Measurements from ENCODE around the gene MX2. TPM values are rescaled to one million over a fixed set of nuclear protein-coding genes. Genes with fewer than 3 reads are reported as not detected.
"Not testable (repeated sequence)": the region's sequence is repeated elsewhere in the genome, so short reads cannot be mapped to it uniquely, and the experiment has no call there.

The MX2 gene
- total and polyA plus RNA-seq, 2 donors: 32.0 to 33.0 TPM

DNA sequence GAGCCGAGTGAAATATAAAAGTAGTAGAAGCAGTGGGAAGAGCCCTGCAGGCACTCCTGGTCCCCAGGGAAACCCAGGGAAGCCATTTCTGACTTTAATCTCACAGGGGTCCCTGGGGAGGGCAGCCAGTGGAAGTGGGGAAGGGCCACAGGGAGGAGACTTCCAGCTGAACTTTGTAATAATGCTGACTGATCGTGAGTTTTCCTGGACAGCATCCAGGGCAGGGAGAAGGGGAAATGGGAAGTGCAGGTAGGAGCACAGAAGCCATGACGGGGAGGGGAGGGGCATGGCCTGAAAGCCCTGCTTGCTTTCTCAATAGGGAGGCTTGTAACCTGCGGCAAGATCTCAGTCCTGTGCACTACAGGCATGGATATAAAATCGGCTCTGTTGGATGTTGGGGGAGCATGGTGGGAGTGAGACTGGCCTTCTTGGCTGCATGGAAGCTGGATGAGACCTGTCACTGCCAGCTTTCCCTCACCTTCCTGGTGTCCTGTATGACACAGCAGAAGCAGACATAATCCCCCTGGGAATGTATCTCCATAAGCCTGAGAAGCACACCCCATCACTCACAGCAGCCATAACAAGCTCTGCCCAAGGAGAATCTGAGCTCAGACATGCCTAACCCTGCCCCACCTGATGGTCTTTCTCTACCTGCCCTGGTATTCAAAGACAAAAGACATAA is 49.1 kb downstream of the MX2 start:
- no peaks in the 10 kb centered on the region for H3K4me1 ChIP-seq (ENCODE audit: control insufficient read depth in 2 of 2, insufficient read depth in 2 of 2, low read length in 2 of 2)
- H3K4me3 ChIP-seq (ENCODE audit: low read length in 2 of 2): no peak overlapping the region
- no peaks in the 10 kb centered on the region for H3K27me3 ChIP-seq (ENCODE audit: control insufficient read depth in 2 of 2, insufficient read depth in 1 of 2, low read length in 1 of 2)
- no peak for DNase-seq (ENCODE audit: low read depth in 6 of 9, low spot score in 9 of 9)
- peaks cover 26 to 40% of the 10 kb centered on the region in 2 donors for H3K36me3 ChIP-seq (ENCODE audit: control insufficient read depth in 2 of 2, insufficient read depth in 2 of 2, low read length in 1 of 2)
- WGBS: 95% methylated on average over 5 of the region's 5 CpGs
- H3K9me3 ChIP-seq (ENCODE audit: control insufficient read depth in 2 of 2, insufficient read depth in 1 of 2, low read length in 1 of 2): peaks cover 0 to 7% of the 10 kb centered on the region in 2 donors
- peak overlapping the region in 1 of 2 donors; percentile 9 for H3K27ac ChIP-seq (ENCODE audit: low read depth in 1 of 2, low read length in 1 of 2)

- Histone ChIP-seq H3K4me3 (ENCODE audit: low read length in 2 of 2) (no peak overlapping the region), H3K36me3 (ENCODE audit: control insufficient read depth in 2 of 2, insufficient read depth in 2 of 2, low read length in 1 of 2) (peaks cover 26 to 36% of the 10 kb centered on the region in 2 donors), H3K27ac (ENCODE audit: low read depth in 1 of 2, low read length in 1 of 2) (no peak overlapping the region), H3K9me3 (ENCODE audit: control insufficient read depth in 2 of 2, insufficient read depth in 1 of 2, low read length in 1 of 2) (peaks cover 0 to 7% of the 10 kb centered on the region in 2 donors), H3K27me3 (ENCODE audit: control insufficient read depth in 2 of 2, insufficient read depth in 1 of 2, low read length in 1 of 2) (no peaks in the 10 kb centered on the region), H3K4me1 (ENCODE audit: control insufficient read depth in 2 of 2, insufficient read depth in 2 of 2, low read length in 2 of 2) (no peaks in the 10 kb centered on the region)
- WGBS: 94% methylated on average over 5 of the region's 5 CpGs
- no peak for DNase-seq (ENCODE audit: low read depth in 6 of 9, low spot score in 9 of 9)
Measured at GRCh38 chr21:41411449-41412089, 49.7 kb downstream of the MX2 start.

- not testable (repeated sequence) for DNase-seq (ENCODE audit: low read depth in 6 of 9, low spot score in 9 of 9); H3K36me3 ChIP-seq (ENCODE audit: control insufficient read depth in 2 of 2, insufficient read depth in 2 of 2, low read length in 1 of 2); H3K4me3 ChIP-seq (ENCODE audit: low read length in 2 of 2); H3K27ac ChIP-seq (ENCODE audit: low read depth in 1 of 2, low read length in 1 of 2); H3K4me1 ChIP-seq (ENCODE audit: control insufficient read depth in 2 of 2, insufficient read depth in 2 of 2, low read length in 2 of 2); H3K27me3 ChIP-seq (ENCODE audit: control insufficient read depth in 2 of 2, insufficient read depth in 1 of 2, low read length in 1 of 2); H3K9me3 ChIP-seq (ENCODE audit: control insufficient read depth in 2 of 2, insufficient read depth in 1 of 2, low read length in 1 of 2)
- WGBS: 98% methylated on average over 2 of the region's 2 CpGs
Measured at GRCh38 chr21:41417505-41417904, 55.7 kb downstream of the MX2 start.

DNA sequence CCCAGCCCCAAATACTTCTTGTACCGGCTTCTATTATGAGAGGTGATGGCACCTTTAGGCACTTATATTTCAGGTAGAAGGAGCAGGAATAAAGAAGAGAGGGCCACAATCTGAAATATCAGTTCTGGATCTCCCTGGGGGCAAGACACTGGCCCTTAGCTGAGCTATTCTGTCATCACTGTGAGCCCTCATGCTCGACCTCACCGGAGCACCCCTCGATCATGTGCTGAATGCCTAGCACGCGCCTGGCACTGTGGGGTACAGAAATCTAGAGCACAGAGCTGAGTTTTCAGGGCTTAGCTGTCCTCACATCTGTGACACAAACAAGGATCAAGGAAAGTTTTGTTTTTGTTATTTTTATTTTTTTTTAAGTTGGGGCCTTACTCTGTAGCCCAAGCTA is 56.6 kb downstream of the MX2 start:
- 96% methylated on average over 6 of the region's 6 CpGs for WGBS
- Histone ChIP-seq H3K27me3 (ENCODE audit: control insufficient read depth in 2 of 2, insufficient read depth in 1 of 2, low read length in 1 of 2) (no peaks in the 10 kb centered on the region), H3K4me3 (ENCODE audit: low read length in 2 of 2) (no peak overlapping the region), H3K36me3 (ENCODE audit: control insufficient read depth in 2 of 2, insufficient read depth in 2 of 2, low read length in 1 of 2) (no peaks in the 10 kb centered on the region), H3K27ac (ENCODE audit: low read depth in 1 of 2, low read length in 1 of 2) (no peak overlapping the region), H3K9me3 (ENCODE audit: control insufficient read depth in 2 of 2, insufficient read depth in 1 of 2, low read length in 1 of 2) (no peaks in the 10 kb centered on the region), H3K4me1 (ENCODE audit: control insufficient read depth in 2 of 2, insufficient read depth in 2 of 2, low read length in 2 of 2) (peaks cover 2 to 9% of the 10 kb centered on the region in 2 donors)
- no peak for DNase-seq (ENCODE audit: low read depth in 6 of 9, low spot score in 9 of 9)

GRCh38 chr21:41418956-41419680 is 57.3 kb downstream of the MX2 start:
- Histone ChIP-seq H3K9me3 (ENCODE audit: control insufficient read depth in 2 of 2, insufficient read depth in 1 of 2, low read length in 1 of 2) (no peaks in the 10 kb centered on the region), H3K4me3 (ENCODE audit: low read length in 2 of 2) (no peak overlapping the region), H3K4me1 (ENCODE audit: control insufficient read depth in 2 of 2, insufficient read depth in 2 of 2, low read length in 2 of 2) (peaks cover 2 to 15% of the 10 kb centered on the region in 2 donors), H3K27me3 (ENCODE audit: control insufficient read depth in 2 of 2, insufficient read depth in 1 of 2, low read length in 1 of 2) (no peaks in the 10 kb centered on the region), H3K27ac (ENCODE audit: low read depth in 1 of 2, low read length in 1 of 2) (no peak overlapping the region), H3K36me3 (ENCODE audit: control insufficient read depth in 2 of 2, insufficient read depth in 2 of 2, low read length in 1 of 2) (no peaks in the 10 kb centered on the region)
- DNase-seq (ENCODE audit: low read depth in 6 of 9, low spot score in 9 of 9): no peak
- WGBS: 98% methylated on average over 11 of the region's 11 CpGs

GRCh38 chr21:41419921-41420862 is 58.4 kb downstream of the MX2 start:
- H3K27me3 ChIP-seq (ENCODE audit: control insufficient read depth in 2 of 2, insufficient read depth in 1 of 2, low read length in 1 of 2): no peaks in the 10 kb centered on the region
- H3K4me1 ChIP-seq (ENCODE audit: control insufficient read depth in 2 of 2, insufficient read depth in 2 of 2, low read length in 2 of 2): peaks cover 2 to 20% of the 10 kb centered on the region in 2 donors
- no peaks in the 10 kb centered on the region for H3K36me3 ChIP-seq (ENCODE audit: control insufficient read depth in 2 of 2, insufficient read depth in 2 of 2, low read length in 1 of 2)
- 9% methylated on average over 54 of the region's 54 CpGs for WGBS
- peak overlapping the region; percentile 61 to 78 for H3K4me3 ChIP-seq (ENCODE audit: low read length in 2 of 2)
- DNase-seq (ENCODE audit: low read depth in 6 of 9, low spot score in 9 of 9): peak in 7 of 9 donors; percentile 27 to 75 (median 53)
- H3K27ac ChIP-seq (ENCODE audit: low read depth in 1 of 2, low read length in 1 of 2): peak overlapping the region; percentile 74 to 86
- H3K9me3 ChIP-seq (ENCODE audit: control insufficient read depth in 2 of 2, insufficient read depth in 1 of 2, low read length in 1 of 2): no peaks in the 10 kb centered on the region

GRCh38 chr21:41420998-41421397 is 59.2 kb downstream of the MX2 start:
- not testable (repeated sequence) for H3K27me3 ChIP-seq (ENCODE audit: control insufficient read depth in 2 of 2, insufficient read depth in 1 of 2, low read length in 1 of 2); DNase-seq (ENCODE audit: low read depth in 6 of 9, low spot score in 9 of 9); H3K9me3 ChIP-seq (ENCODE audit: control insufficient read depth in 2 of 2, insufficient read depth in 1 of 2, low read length in 1 of 2); H3K36me3 ChIP-seq (ENCODE audit: control insufficient read depth in 2 of 2, insufficient read depth in 2 of 2, low read length in 1 of 2)
- Histone ChIP-seq H3K4me3 (ENCODE audit: low read length in 2 of 2) (peak overlapping the region in 1 of 2 donors; percentile 78), H3K27ac (ENCODE audit: low read depth in 1 of 2, low read length in 1 of 2) (peak overlapping the region in 1 of 2 donors; percentile 86), H3K4me1 (ENCODE audit: control insufficient read depth in 2 of 2, insufficient read depth in 2 of 2, low read length in 2 of 2) (peaks cover 2 to 27% of the 10 kb centered on the region in 2 donors)
- WGBS: 82% methylated on average over 7 of the region's 8 CpGs

DNA sequence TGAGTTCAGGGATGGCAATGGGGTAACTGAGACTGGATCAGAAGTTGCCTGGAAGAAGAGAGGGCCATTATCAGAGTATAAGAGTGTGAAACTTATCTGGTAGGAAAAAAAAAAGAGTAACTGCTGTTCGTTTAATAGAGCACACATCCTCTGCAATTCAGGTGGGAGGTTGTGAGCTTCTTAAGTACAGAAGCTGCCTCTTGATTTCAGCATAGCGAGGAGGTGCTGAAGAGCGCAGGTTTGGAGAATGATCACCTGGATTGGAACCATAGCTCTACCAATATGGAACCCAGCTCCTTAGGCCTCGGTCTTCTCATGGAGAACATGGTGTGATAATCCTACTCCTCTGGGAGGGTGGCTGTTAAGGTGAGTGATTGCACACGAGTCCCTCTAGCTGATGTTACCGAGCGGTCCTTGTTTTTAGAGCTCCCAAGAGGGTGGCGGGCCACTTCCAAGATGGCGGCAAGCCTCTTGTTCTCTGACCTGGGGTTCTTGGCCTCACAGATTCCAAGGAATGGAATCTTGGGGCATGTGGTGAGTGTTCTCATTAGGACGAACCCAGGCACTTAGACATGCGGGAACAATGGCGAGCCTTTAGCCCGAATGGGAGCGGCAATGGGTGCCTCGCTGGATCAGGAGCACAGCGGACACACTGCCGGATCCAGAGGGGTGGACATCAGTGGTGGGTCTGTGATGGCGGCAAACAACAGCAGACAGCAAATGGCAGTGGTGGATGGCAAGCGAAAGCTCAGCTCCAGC is 60.9 kb downstream of the MX2 start:
- WGBS: 95% methylated on average over 19 of the region's 19 CpGs
- Histone ChIP-seq H3K4me1 (ENCODE audit: control insufficient read depth in 2 of 2, insufficient read depth in 2 of 2, low read length in 2 of 2) (peaks cover 4 to 39% of the 10 kb centered on the region in 2 donors), H3K27ac (ENCODE audit: low read depth in 1 of 2, low read length in 1 of 2) (no peak overlapping the region), H3K4me3 (ENCODE audit: low read length in 2 of 2) (no peak overlapping the region), H3K27me3 (ENCODE audit: control insufficient read depth in 2 of 2, insufficient read depth in 1 of 2, low read length in 1 of 2) (no peaks in the 10 kb centered on the region), H3K9me3 (ENCODE audit: control insufficient read depth in 2 of 2, insufficient read depth in 1 of 2, low read length in 1 of 2) (no peaks in the 10 kb centered on the region), H3K36me3 (ENCODE audit: control insufficient read depth in 2 of 2, insufficient read depth in 2 of 2, low read length in 1 of 2) (no peaks in the 10 kb centered on the region)
- no peak for DNase-seq (ENCODE audit: low read depth in 6 of 9, low spot score in 9 of 9)
